Transverse colon (tissue), 4 donors: ENCODE measurements around the gene ABHD17B. TPM values are rescaled to one million over a fixed set of nuclear protein-coding genes. Genes with fewer than 3 reads are reported as not detected.
"Not testable (repeated sequence)": the region's sequence is repeated elsewhere in the genome, so short reads cannot be mapped to it uniquely, and the experiment has no call there.

ENCODE experiments used
- DNase-seq: peaks from one replicate; pipeline ENCODE4 v3.0.0-alpha.2; 2019
- H3K27ac ChIP-seq, 4 donors: fragments of 200-600 bp; sonication (generic); 2 replicates each; pipeline ENCODE4 v1.5.1; 2016 to 2018; ENCODE audit warnings: inconsistent platforms in 4 of 4
- H3K27me3 ChIP-seq: fragments of 200-600 bp; sonication (generic); 2 replicates; pipeline ENCODE4 v1.5.1; 2017; ENCODE audit warnings: inconsistent platforms
- H3K36me3 ChIP-seq, 4 donors: fragments of 200-600 bp; sonication (generic); 2 replicates each; pipeline ENCODE4 v1.5.1; 2017 to 2019; ENCODE audit warnings: inconsistent platforms in 4 of 4
- H3K4me1 ChIP-seq, 4 donors: fragments of 200-600 bp; sonication (generic); 2 replicates each; pipeline ENCODE4 v1.5.1; 2017 to 2020; ENCODE audit warnings: inconsistent platforms in 4 of 4
- H3K4me3 ChIP-seq, 4 donors: fragments of 200-600 bp; sonication (generic); 1 replicate in 1 of 4; 2 replicates in 3 of 4; pipeline versions ENCODE4 v1.5.1 to v1.6.1; 2017 to 2019; ENCODE audit warnings: inconsistent platforms in 4 of 4
- H3K9me3 ChIP-seq, 2 donors: fragments of 200-600 bp; sonication (generic); 2 replicates each; pipeline ENCODE4 v1.5.1; 2017 to 2019; ENCODE audit warnings: inconsistent platforms in 2 of 2
- CTCF ChIP-seq, 5 experiments: fragments of 200-600 bp in 3 of 5; fragments of 450-650 bp in 2 of 5; sonication (generic) in 3 of 5; IDR thresholded peaks; 1 replicate in 2 of 5; 2 replicates in 3 of 5; pipeline ENCODE4 v1.5.1; 2016 to 2017; ENCODE audit warnings: antibody characterized with exemption in 5 of 5, inconsistent platforms in 3 of 5, mild to moderate bottlenecking in 2 of 5, moderate library complexity in 1 of 5
- EP300 ChIP-seq: sonication (generic); formaldehyde crosslinking; IDR thresholded peaks from one replicate; pipeline ENCODE4 v1.6.1; 2017; ENCODE audit warnings: antibody characterized with exemption, low read depth
- POLR2A ChIP-seq: fragments of 450-650 bp; IDR thresholded peaks from one replicate; pipeline ENCODE4 v1.6.1; 2016; ENCODE audit warnings: antibody characterized with exemption, mild to moderate bottlenecking, moderate library complexity
- POLR2AphosphoS5 ChIP-seq, 3 donors: sonication (generic); formaldehyde crosslinking; IDR thresholded peaks; one replicate each; pipeline ENCODE4 v1.6.1; 2016; ENCODE audit warnings: antibody characterized with exemption in 3 of 3
- WGBS, 2 donors: methylation state at CpG; one replicate each; pipeline ENCODE4 v1.1.5; 2018; ENCODE audit warnings: low coverage in 1 of 2; 5-methylcytosine and 5-hydroxymethylcytosine counted together
- in situ Hi-C, 4 donors: fragments of 200-750 bp; cut with MboI; loops; one replicate each; pipeline versions ENCODE4 v1.15.0 to v1.15.1; 2017; ENCODE audit warnings: low sequenced_read_pairs in 3 of 4, low pct_ligation_motif_present in 1 of 4, low pct_unique_long_range_greater_than_20kb in 1 of 4
- intact Hi-C: fragments of 100-400 bp; cut with DNase I; formaldehyde crosslinking; loops from one replicate; pipeline ENCODE4 v1.15.1; 2023; ENCODE audit warnings: low total_unique reads
- total RNA-seq, 4 donors: library from RNA; depleted of rRNA; stranded (reverse); fragments of >200 nt; gene quantifications; one replicate each; pipeline ENCODE4 v1.1.0, GENCODE V29; 2016

Gene ABHD17B
- 10 to 100 TPM in 3 of 4 donors, 1 to 10 TPM in 1; 4.6 to 37.0 (median 21.5) TPM for total RNA-seq

- no peaks in the 10 kb centered on the region for H3K9me3 ChIP-seq
- H3K4me1 ChIP-seq = peaks cover 16 to 52% (median 28%) of the 10 kb centered on the region in 4 donors
- in situ Hi-C loops (no loop called here), intact Hi-C loops (no loop called here)
- 1% methylated on average over 45 of the region's 45 CpGs; no CpG with 5 or more reads in 1 of the 2 donors for WGBS, 2 donors
- H3K27ac ChIP-seq = peak within 1 kb of the TSS; percentile 95 to 99 (median 98)
- no peaks in the 10 kb centered on the region for H3K27me3 ChIP-seq
- peak within 1 kb of the TSS; percentile 82 to 97 (median 92) for H3K4me3 ChIP-seq
- TF ChIP-seq POLR2AphosphoS5 (IDR thresholded peaks at IDR 0.05) = peak; percentile 99
- TF ChIP-seq CTCF (IDR thresholded peaks at IDR 0.05) = peak in 1 of 5 experiments; percentile 28
- TF ChIP-seq POLR2A = peak; percentile 99
- TF ChIP-seq EP300 = no peak
- H3K36me3 ChIP-seq = no peaks in the 10 kb centered on the region
- peak; percentile 99 for DNase-seq
Measured at GRCh38 chr9:71911061-71911907, at the start of gene ABHD17B, which contains the start of gene C9orf85. ABHD17B (minus strand) TSS chr9:71911193; CDS start chr9:71875080, 36,113 bp downstream. C9orf85 (plus strand) TSS chr9:71911639; CDS start chr9:71911735, 96 bp downstream.

- intact Hi-C loops (no loop called here), in situ Hi-C loops (no loop called here)
- Histone ChIP-seq H3K36me3 (no peaks in the 10 kb centered on the region), H3K4me3 (no peak overlapping the region), H3K9me3 (no peaks in the 10 kb centered on the region), H3K27me3 (no peaks in the 10 kb centered on the region), H3K27ac (no peak overlapping the region), H3K4me1 (no peaks in the 10 kb centered on the region)
- TF ChIP-seq POLR2A = no peak
- no peak for DNase-seq
- WGBS, 2 donors = 50 to 71% methylated on average over 1 of the region's 1 CpG
Measured at GRCh38 chr9:71955300-71955915, 44.4 kb upstream of the ABHD17B start.

- H3K4me1 ChIP-seq, H3K27ac ChIP-seq, DNase-seq, H3K27me3 ChIP-seq, H3K4me3 ChIP-seq, H3K9me3 ChIP-seq, H3K36me3 ChIP-seq, intact Hi-C loops, in situ Hi-C loops: not testable (repeated sequence)
- WGBS, 2 donors = 84 to 88% methylated on average over 2 of the region's 2 CpGs
Measured at GRCh38 chr9:71954652-71955051, 43.7 kb upstream of the ABHD17B start.

GRCh38 chr9:71944754-71945375 is 33.9 kb upstream of the ABHD17B start:
- no peak overlapping the region for H3K27ac ChIP-seq
- WGBS, 2 donors = 48 to 53% methylated on average over 2 of the region's 2 CpGs
- peaks cover 0 to 18% (median 3%) of the 10 kb centered on the region in 4 donors for H3K4me1 ChIP-seq
- intact Hi-C loops = no loop called here
- no peak overlapping the region for H3K4me3 ChIP-seq
- no peaks in the 10 kb centered on the region for H3K9me3 ChIP-seq
- H3K36me3 ChIP-seq = peaks cover 0 to 4% (median 0%) of the 10 kb centered on the region in 4 donors
- in situ Hi-C loops = no loop called here
- no peak for DNase-seq
- TF ChIP-seq POLR2AphosphoS5 (IDR thresholded peaks at IDR 0.05) (no peak), POLR2A (no peak)
- no peaks in the 10 kb centered on the region for H3K27me3 ChIP-seq

- no peaks in the 10 kb centered on the region for H3K9me3 ChIP-seq
- 87 to 100% methylated on average over 2 of the region's 2 CpGs for WGBS, 2 donors
- in situ Hi-C loops = no loop called here
- no peak overlapping the region for H3K27ac ChIP-seq
- no peaks in the 10 kb centered on the region for H3K36me3 ChIP-seq
- no peak for TF ChIP-seq POLR2A
- no peak for TF ChIP-seq EP300
- peaks cover 0 to 18% (median 3%) of the 10 kb centered on the region in 4 donors for H3K4me1 ChIP-seq
- H3K4me3 ChIP-seq = no peak overlapping the region
- intact Hi-C loops = no loop called here
- H3K27me3 ChIP-seq = no peaks in the 10 kb centered on the region
- DNase-seq = no peak
Measured at GRCh38 chr9:71941998-71942567, 31.1 kb upstream of the ABHD17B start.
